Measurements from ENCODE around the gene UBE2Q1.
A peak's percentile ranks its signal among the peaks of the same experiment; 100 is the strongest.

UBE2Q1 gene

GRCh38 chr1:154568157-154568815 lies 9.8 kb upstream of the UBE2Q1 start:
- Mint-ChIP-seq H3K36me3 (no peaks in the 10 kb centered on the region), H3K4me1 (peaks cover 12% of the 10 kb centered on the region), H3K4me3 (no peak overlapping the region), H3K9me3 (no peaks in the 10 kb centered on the region), H3K27ac (no peak overlapping the region), H3K27me3 (peaks cover 45% of the 10 kb centered on the region)
- no peak for ATAC-seq

GRCh38 chr1:154567386-154568156 lies 9.1 kb upstream of the UBE2Q1 start, which contains the start of gene CHRNB2:
CHRNB2 (plus strand) TSS chr1:154567778; CDS start chr1:154568045, 267 bp downstream.
- H3K27me3 Mint-ChIP-seq = peaks cover 45% of the 10 kb centered on the region
- H3K36me3 Mint-ChIP-seq = no peaks in the 10 kb centered on the region
- ATAC-seq = peak; percentile 90
- H3K4me3 Mint-ChIP-seq = peak within 1 kb of the TSS; percentile 13
- peaks cover 12% of the 10 kb centered on the region for H3K4me1 Mint-ChIP-seq
- no peaks in the 10 kb centered on the region for H3K9me3 Mint-ChIP-seq
- H3K27ac Mint-ChIP-seq = no peak within 1 kb of the TSS

GRCh38 chr1:154565876-154566275 lies 7.4 kb upstream of the UBE2Q1 start:
- ATAC-seq = no peak
- no peaks in the 10 kb centered on the region for H3K9me3 Mint-ChIP-seq
- peaks cover 12% of the 10 kb centered on the region for H3K4me1 Mint-ChIP-seq
- H3K27ac Mint-ChIP-seq = no peak overlapping the region
- peaks cover 28% of the 10 kb centered on the region for H3K27me3 Mint-ChIP-seq
- H3K4me3 Mint-ChIP-seq = no peak overlapping the region
- no peaks in the 10 kb centered on the region for H3K36me3 Mint-ChIP-seq

- Mint-ChIP-seq H3K36me3 (peaks cover 15% of the 10 kb centered on the region), H3K27me3 (no peaks in the 10 kb centered on the region), H3K9me3 (no peaks in the 10 kb centered on the region), H3K4me1 (peaks cover 25% of the 10 kb centered on the region), H3K27ac (peak overlapping the region; percentile 85), H3K4me3 (peak overlapping the region; percentile 77)
- ATAC-seq = peak; percentile 72
Measured at GRCh38 chr1:154559466-154560044, 1.1 kb upstream of the UBE2Q1 start.

GRCh38 chr1:154558720-154559465 lies 431 bp upstream of the UBE2Q1 start:
- H3K27ac Mint-ChIP-seq = peak overlapping the region; percentile 85
- H3K9me3 Mint-ChIP-seq = no peaks in the 10 kb centered on the region
- peaks cover 18% of the 10 kb centered on the region for H3K36me3 Mint-ChIP-seq
- H3K4me3 Mint-ChIP-seq = peak overlapping the region; percentile 77
- H3K27me3 Mint-ChIP-seq = no peaks in the 10 kb centered on the region
- peak; percentile 96 for ATAC-seq
- H3K4me1 Mint-ChIP-seq = peaks cover 25% of the 10 kb centered on the region

GRCh38 chr1:154557248-154557938 lies 1.1 kb downstream of the UBE2Q1 start:
- peaks cover 31% of the 10 kb centered on the region for H3K36me3 Mint-ChIP-seq
- H3K9me3 Mint-ChIP-seq = no peaks in the 10 kb centered on the region
- no peak for ATAC-seq
- peak overlapping the region; percentile 86 for H3K4me3 Mint-ChIP-seq
- H3K27me3 Mint-ChIP-seq = no peaks in the 10 kb centered on the region
- H3K27ac Mint-ChIP-seq = peak overlapping the region; percentile 85
- H3K4me1 Mint-ChIP-seq = peaks cover 25% of the 10 kb centered on the region

- Mint-ChIP-seq H3K9me3 (no peaks in the 10 kb centered on the region), H3K4me3 (peak overlapping the region; percentile 33), H3K4me1 (peaks cover 30% of the 10 kb centered on the region), H3K27ac (peak overlapping the region; percentile 85), H3K27me3 (no peaks in the 10 kb centered on the region), H3K36me3 (peaks cover 40% of the 10 kb centered on the region)
- ATAC-seq = no peak
Measured at GRCh38 chr1:154556422-154556821, 2.0 kb downstream of the UBE2Q1 start.

GRCh38 chr1:154553056-154554030 lies 5.1 kb downstream of the UBE2Q1 start:
- peaks cover 44% of the 10 kb centered on the region for H3K4me1 Mint-ChIP-seq
- no peaks in the 10 kb centered on the region for H3K9me3 Mint-ChIP-seq
- ATAC-seq = no peak
- peaks cover 64% of the 10 kb centered on the region for H3K36me3 Mint-ChIP-seq
- no peak overlapping the region for H3K4me3 Mint-ChIP-seq
- H3K27me3 Mint-ChIP-seq = no peaks in the 10 kb centered on the region
- H3K27ac Mint-ChIP-seq = no peak overlapping the region

GRCh38 chr1:154552036-154552435 lies 6.4 kb downstream of the UBE2Q1 start:
- peaks cover 64% of the 10 kb centered on the region for H3K36me3 Mint-ChIP-seq
- no peaks in the 10 kb centered on the region for H3K9me3 Mint-ChIP-seq
- H3K27me3 Mint-ChIP-seq = no peaks in the 10 kb centered on the region
- H3K27ac Mint-ChIP-seq = no peak overlapping the region
- no peak for ATAC-seq
- H3K4me3 Mint-ChIP-seq = no peak overlapping the region
- H3K4me1 Mint-ChIP-seq = peaks cover 34% of the 10 kb centered on the region

- H3K27me3 Mint-ChIP-seq = no peaks in the 10 kb centered on the region
- H3K27ac Mint-ChIP-seq = no peak overlapping the region
- peaks cover 64% of the 10 kb centered on the region for H3K36me3 Mint-ChIP-seq
- H3K4me1 Mint-ChIP-seq = peaks cover 31% of the 10 kb centered on the region
- ATAC-seq = no peak
- no peaks in the 10 kb centered on the region for H3K9me3 Mint-ChIP-seq
- H3K4me3 Mint-ChIP-seq = no peak overlapping the region
Measured at GRCh38 chr1:154551474-154551873, 7.0 kb downstream of the UBE2Q1 start.

GRCh38 chr1:154550657-154551056 lies 7.8 kb downstream of the UBE2Q1 start:
- Mint-ChIP-seq H3K36me3 (peaks cover 60% of the 10 kb centered on the region), H3K27ac (no peak overlapping the region)

GRCh38 chr1:154550070-154550469 lies 8.4 kb downstream of the UBE2Q1 start:
- no peak for ATAC-seq

More at GRCh38 chr1:154550657-154551056, 7.8 kb downstream of the UBE2Q1 start:
- peaks cover 27% of the 10 kb centered on the region for H3K4me1 Mint-ChIP-seq
- H3K9me3 Mint-ChIP-seq = no peaks in the 10 kb centered on the region
- no peaks in the 10 kb centered on the region for H3K27me3 Mint-ChIP-seq
- H3K4me3 Mint-ChIP-seq = no peak overlapping the region
- no peak for ATAC-seq

GRCh38 chr1:154549202-154549770 lies 9.2 kb downstream of the UBE2Q1 start:
- Mint-ChIP-seq H3K9me3 (no peaks in the 10 kb centered on the region), H3K27me3 (peaks cover 8% of the 10 kb centered on the region), H3K36me3 (peaks cover 47% of the 10 kb centered on the region), H3K4me3 (no peak overlapping the region), H3K4me1 (peaks cover 27% of the 10 kb centered on the region), H3K27ac (no peak overlapping the region)
- no peak for ATAC-seq

More at GRCh38 chr1:154550070-154550469, 8.4 kb downstream of the UBE2Q1 start:
- no peak overlapping the region for H3K27ac Mint-ChIP-seq
- H3K4me3 Mint-ChIP-seq = no peak overlapping the region
- no peaks in the 10 kb centered on the region for H3K9me3 Mint-ChIP-seq
- H3K27me3 Mint-ChIP-seq = peaks cover under 1% of the 10 kb centered on the region
- H3K36me3 Mint-ChIP-seq = peaks cover 54% of the 10 kb centered on the region
- H3K4me1 Mint-ChIP-seq = peaks cover 27% of the 10 kb centered on the region
